Activated T-cell treated with anti-CD3 and anti-CD28 coated beads, Interleukin-2, amount 50 U/mL, for 72 hours (primary cell): ENCODE data around the gene POLL. TPM values are rescaled to one million over a fixed set of nuclear protein-coding genes. Genes with fewer than 3 reads are reported as not detected.

Source experiments
- ATAC-seq, 2 donors: fragments of 150-1000 bp; cut with Tn5 transposase; replicated peaks in 1 of 2; 2 replicates each; pipeline ENCODE4 v1.10.0; 2021; ENCODE audit warnings: moderate library complexity in 2 of 2, mild to moderate bottlenecking in 1 of 2
- DNase-seq, 2 donors: peaks; one replicate each; pipeline ENCODE4 v3.0.0; 2021 to 2022; ENCODE audit warnings: mixed read lengths in 1 of 2
- H3K27ac Mint-ChIP-seq: one replicate; pipeline ENCODE4 v1.8.0; 2022; ENCODE audit warnings: mild to moderate bottlenecking, moderate library complexity, mixed read lengths
- H3K27me3 Mint-ChIP-seq: one replicate; pipeline ENCODE4 v1.8.0; 2022; ENCODE audit warnings: low read depth, mixed read lengths
- H3K36me3 Mint-ChIP-seq, 2 donors: one replicate each; pipeline ENCODE4 v1.8.0; 2022; ENCODE audit warnings: mixed read lengths in 2 of 2, mild to moderate bottlenecking in 1 of 2; ENCODE audit not compliant: insufficient read depth in 2 of 2
- H3K4me1 Mint-ChIP-seq: one replicate; pipeline ENCODE4 v1.8.0; 2022; ENCODE audit warnings: low read depth, mixed read lengths
- H3K4me3 Mint-ChIP-seq, 2 donors: one replicate each; pipeline ENCODE4 v1.8.0; 2022; ENCODE audit warnings: mild to moderate bottlenecking in 2 of 2, mixed read lengths in 2 of 2, moderate library complexity in 2 of 2
- H3K9me3 Mint-ChIP-seq, 2 donors: one replicate each; pipeline ENCODE4 v1.8.0; 2022; ENCODE audit warnings: mixed read lengths in 2 of 2
- total RNA-seq, 2 donors: library from RNA; stranded (reverse); gene quantifications; one replicate each; pipeline ENCODE4 v1.2.3, GENCODE V29; 2022

POLL gene
- total RNA-seq, 2 donors from 2014 or later = 34.8 to 38.0 TPM

DNA sequence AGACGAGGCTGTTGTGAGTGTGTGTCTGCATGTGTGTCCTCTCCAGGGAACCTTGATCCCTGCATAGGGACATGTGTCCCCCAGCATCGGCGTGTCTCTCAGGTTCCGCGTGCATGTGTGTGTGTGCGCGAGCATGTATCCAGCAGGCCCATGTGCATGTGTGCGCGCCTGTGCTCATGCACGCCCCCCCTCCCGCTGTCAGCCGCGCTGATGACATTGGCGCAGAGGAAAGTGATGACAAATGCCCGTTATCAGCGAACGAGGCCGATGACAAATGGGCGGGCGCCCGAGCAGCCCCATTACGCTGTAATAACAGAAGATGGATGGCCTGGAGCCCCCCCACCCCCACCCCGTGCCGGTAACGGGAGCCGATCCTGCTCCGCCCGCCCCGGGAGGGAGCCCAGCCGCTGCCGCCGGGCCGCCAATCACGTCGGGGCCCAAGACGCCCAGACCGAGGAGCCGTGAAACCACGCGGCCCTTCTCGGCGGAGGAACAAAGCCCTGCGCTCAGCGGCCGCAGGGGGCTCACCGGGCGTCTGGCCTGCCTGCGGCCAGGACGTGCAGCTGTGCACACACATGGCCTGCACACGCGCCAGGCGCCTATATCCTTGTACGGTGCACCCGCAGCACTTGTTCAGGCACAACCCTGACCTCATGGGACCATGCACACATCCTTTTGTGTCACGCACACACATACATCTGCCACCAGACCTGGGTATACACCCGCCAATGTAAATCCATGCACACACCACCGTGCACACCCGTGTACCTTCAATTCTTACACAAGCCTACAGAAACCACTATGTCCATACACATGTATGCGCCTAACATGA lies 21.5 kb downstream of the POLL start:
- peak overlapping the region; percentile 14 to 49 for H3K4me3 Mint-ChIP-seq
- H3K36me3 Mint-ChIP-seq = no peaks in the 10 kb centered on the region
- no peaks in the 10 kb centered on the region for H3K9me3 Mint-ChIP-seq
- ATAC-seq (peak in 1 of 2 donors; percentile 3), DNase-seq (no peak)
- peaks cover 20% of the 10 kb centered on the region for H3K4me1 Mint-ChIP-seq
- H3K27ac Mint-ChIP-seq = no peak overlapping the region
- peaks cover 60% of the 10 kb centered on the region for H3K27me3 Mint-ChIP-seq

DNA sequence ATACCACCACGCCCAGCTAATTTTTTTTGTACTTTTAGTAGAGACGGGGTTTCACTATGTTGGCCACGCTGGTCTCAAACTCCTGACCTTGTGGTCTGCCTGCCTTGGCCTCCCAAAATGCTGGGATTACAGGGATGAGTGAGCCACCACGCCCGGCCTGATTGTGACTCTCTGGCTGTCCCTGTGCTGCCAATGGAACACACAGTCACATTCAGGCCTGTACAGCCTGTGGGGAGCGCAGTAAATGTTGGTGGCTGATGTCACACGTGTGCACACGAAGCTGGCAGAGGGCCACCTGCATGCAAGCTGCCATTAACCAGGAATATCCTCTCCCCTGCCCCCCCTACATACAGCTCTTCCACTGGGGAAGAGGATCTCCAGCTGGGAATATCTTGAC lies 22.1 kb downstream of the POLL start:
- Mint-ChIP-seq H3K36me3 (no peaks in the 10 kb centered on the region), H3K4me1 (peaks cover 20% of the 10 kb centered on the region), H3K27ac (no peak overlapping the region), H3K9me3 (no peaks in the 10 kb centered on the region), H3K27me3 (peaks cover 60% of the 10 kb centered on the region), H3K4me3 (no peak overlapping the region)
- DNase-seq (no peak), ATAC-seq (no peak)

DNA sequence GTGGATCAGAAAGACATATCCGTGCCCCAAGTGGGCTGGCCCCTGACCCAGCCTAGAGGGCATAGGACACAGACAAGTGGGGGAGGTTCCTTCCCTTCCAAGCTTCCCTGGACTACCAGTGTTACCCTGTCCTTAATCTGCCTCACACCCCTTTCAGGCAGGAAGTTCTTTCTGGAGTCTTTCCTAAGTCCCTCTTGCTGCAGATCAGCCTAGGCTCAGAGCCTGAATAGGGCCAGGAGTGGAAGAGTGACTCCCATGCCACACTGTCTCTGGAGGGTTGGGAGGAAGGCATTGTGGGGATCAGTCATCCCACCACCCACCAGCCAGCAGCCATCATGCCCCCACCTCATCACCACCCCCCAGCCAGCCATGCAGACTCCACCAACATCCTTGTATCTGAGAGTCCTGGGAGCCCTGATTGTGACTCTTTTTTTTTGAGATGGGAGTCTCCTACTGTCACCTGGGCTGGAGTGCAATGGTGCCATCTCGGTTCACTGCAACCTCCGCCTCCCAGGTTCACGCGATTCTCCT lies 22.6 kb downstream of the POLL start:
- Mint-ChIP-seq H3K36me3 (no peaks in the 10 kb centered on the region), H3K27ac (no peak overlapping the region), H3K4me3 (no peak overlapping the region), H3K4me1 (peaks cover 20% of the 10 kb centered on the region), H3K27me3 (peaks cover 60% of the 10 kb centered on the region), H3K9me3 (no peaks in the 10 kb centered on the region)
- DNase-seq (no peak), ATAC-seq (no peak)

DNA sequence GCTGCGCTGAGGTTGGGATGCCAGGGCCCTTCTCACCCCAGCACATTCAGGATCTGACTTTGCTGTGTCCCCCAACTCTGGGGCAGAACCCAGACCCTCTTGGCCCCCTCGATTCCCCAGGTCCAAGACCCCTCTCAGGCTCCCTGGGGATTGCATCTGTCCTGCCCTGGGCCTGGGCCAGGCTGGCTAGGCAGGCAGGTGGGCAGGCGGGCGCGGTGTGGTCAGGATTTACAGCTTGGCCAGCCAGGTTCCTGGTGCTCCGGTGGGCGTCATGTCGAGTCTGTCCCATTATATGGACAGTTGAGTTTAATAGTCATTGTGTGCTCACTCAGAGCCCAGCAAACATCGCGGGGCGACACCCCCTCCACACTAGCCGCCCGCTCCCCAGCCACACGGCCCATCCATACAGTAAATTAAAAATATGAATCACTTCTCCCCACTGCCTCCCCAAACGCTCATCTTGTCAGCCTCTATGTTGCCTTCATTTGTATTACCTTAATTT lies 23.5 kb downstream of the POLL start:
- Mint-ChIP-seq H3K4me1 (peaks cover 15% of the 10 kb centered on the region), H3K36me3 (no peaks in the 10 kb centered on the region), H3K9me3 (no peaks in the 10 kb centered on the region), H3K27ac (no peak overlapping the region), H3K4me3 (no peak overlapping the region), H3K27me3 (peaks cover 56% of the 10 kb centered on the region)
- DNase-seq = no peak
- ATAC-seq = no peak

DNA sequence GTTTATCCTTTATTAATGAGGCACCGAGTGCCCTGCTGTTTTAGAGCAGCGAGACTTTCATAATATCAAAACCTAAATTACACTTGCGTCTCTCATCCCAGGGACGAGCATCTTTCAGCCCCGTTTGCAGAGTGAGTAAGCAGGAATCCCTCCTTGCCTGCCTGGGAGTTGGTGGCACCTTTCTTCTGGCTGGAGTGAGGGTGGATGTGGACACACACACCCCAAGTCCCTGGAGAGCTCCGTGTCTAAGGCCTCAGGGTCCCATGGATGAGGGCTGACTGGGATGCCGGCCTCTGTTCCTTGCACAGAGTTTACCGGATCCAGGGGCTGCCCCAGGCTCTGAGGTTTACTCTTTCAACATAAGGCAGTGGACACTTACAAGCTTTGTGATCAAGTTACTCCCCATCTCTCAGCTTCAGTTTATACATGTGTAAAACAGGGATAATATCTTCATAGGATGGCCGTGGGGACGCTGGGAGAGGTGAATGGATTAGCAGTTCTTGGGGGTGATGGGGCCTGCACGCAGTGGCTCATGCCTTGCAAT lies 24.5 kb downstream of the POLL start:
- H3K27me3 Mint-ChIP-seq = peaks cover 47% of the 10 kb centered on the region
- peaks cover 20% of the 10 kb centered on the region for H3K4me1 Mint-ChIP-seq
- H3K4me3 Mint-ChIP-seq = no peak overlapping the region
- no peaks in the 10 kb centered on the region for H3K9me3 Mint-ChIP-seq
- H3K27ac Mint-ChIP-seq = no peak overlapping the region
- DNase-seq = no peak
- no peak for ATAC-seq
- H3K36me3 Mint-ChIP-seq = no peaks in the 10 kb centered on the region

DNA sequence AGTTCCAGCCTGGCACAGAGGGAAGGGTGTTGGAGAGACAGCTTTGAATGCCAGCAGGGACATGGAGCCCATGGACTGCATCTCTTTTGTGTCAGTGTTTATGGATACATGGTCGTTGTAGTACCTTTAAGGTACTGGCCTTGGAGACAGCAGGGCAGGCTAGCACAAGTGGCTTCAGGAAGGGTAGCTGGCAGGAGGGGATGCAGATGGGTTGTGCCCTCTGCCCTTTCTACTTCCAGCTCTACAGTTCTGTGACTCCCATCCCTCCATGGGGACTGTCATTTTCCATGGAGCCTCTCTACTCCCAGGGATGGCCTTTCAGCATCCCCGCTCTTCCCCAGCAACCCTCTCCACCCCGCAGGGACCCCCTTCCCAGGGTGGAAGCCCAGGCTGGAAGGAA lies 25.1 kb downstream of the POLL start:
- no peaks in the 10 kb centered on the region for H3K36me3 Mint-ChIP-seq
- DNase-seq (no peak), ATAC-seq (no peak)
- H3K27ac Mint-ChIP-seq = no peak overlapping the region
- H3K4me1 Mint-ChIP-seq = peaks cover 26% of the 10 kb centered on the region
- H3K4me3 Mint-ChIP-seq = no peak overlapping the region
- H3K9me3 Mint-ChIP-seq = no peaks in the 10 kb centered on the region
- peaks cover 41% of the 10 kb centered on the region for H3K27me3 Mint-ChIP-seq

DNA sequence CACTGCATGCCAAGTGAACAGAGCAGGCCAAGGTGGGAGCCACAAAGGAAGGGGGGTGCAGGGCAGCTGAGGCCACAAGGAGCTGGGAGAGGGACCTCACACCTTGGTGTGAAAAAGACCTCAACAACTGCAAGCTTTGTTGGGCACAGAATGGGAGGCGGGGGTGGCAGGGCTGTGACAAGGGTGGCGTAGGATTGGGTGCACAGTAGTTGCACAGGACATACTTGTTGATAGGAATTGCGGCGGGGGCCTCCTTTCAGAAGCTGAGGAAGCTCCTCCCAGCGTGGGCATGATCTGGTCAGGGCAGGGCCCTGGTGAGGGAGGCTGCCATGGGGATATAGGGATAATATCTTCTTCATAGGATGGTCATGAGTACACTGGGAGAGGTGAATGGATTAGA lies 25.8 kb downstream of the POLL start:
- Mint-ChIP-seq H3K27ac (no peak overlapping the region), H3K4me3 (no peak overlapping the region), H3K36me3 (no peaks in the 10 kb centered on the region), H3K4me1 (peaks cover 29% of the 10 kb centered on the region), H3K27me3 (peaks cover 33% of the 10 kb centered on the region), H3K9me3 (no peaks in the 10 kb centered on the region)
- no peak for ATAC-seq
- no peak for DNase-seq

DNA sequence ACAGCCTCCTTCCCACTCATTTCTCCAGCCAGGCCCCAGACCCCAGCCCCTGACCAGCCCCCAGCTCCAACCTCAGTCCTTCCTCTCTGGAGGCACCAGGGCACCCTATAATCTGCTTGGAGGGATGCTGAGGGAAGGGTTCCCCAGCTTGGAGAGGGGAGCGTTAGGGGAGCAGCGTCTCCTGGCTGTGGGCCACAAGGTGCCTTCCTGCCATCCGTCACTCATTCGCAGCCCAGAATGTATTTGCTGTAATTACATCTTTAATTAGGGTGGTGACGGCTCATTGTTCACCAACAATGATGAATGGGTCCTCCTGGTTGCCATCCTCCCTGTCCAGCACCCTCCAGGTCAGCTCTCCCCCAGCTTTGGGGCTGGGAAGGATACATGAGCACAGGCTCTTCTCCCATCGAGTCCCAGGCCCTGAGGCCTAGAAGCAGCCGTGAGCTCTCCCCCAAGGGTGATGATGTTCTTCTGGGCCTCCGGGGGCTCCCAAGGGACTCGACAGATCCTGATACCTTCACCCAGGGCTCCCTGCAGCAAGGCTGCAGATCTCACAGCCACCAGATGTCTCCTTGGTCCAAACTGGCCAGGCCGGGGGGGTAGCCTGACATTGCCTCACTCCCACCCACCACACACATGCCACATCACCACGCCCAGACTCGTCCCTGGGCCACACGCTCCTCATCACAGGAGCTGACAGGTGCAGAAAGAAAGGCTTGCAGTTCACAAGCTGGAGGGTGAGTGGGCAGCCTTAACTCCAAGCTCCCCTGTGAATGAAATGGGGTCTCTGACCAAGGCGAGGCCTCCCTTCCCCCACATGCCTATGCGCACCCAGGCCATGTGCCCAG lies 26.8 kb downstream of the POLL start:
- Mint-ChIP-seq H3K4me3 (no peak overlapping the region), H3K27ac (no peak overlapping the region), H3K9me3 (no peaks in the 10 kb centered on the region), H3K27me3 (peaks cover 24% of the 10 kb centered on the region), H3K4me1 (peaks cover 21% of the 10 kb centered on the region), H3K36me3 (no peaks in the 10 kb centered on the region)
- no peak for ATAC-seq
- DNase-seq = no peak

DNA sequence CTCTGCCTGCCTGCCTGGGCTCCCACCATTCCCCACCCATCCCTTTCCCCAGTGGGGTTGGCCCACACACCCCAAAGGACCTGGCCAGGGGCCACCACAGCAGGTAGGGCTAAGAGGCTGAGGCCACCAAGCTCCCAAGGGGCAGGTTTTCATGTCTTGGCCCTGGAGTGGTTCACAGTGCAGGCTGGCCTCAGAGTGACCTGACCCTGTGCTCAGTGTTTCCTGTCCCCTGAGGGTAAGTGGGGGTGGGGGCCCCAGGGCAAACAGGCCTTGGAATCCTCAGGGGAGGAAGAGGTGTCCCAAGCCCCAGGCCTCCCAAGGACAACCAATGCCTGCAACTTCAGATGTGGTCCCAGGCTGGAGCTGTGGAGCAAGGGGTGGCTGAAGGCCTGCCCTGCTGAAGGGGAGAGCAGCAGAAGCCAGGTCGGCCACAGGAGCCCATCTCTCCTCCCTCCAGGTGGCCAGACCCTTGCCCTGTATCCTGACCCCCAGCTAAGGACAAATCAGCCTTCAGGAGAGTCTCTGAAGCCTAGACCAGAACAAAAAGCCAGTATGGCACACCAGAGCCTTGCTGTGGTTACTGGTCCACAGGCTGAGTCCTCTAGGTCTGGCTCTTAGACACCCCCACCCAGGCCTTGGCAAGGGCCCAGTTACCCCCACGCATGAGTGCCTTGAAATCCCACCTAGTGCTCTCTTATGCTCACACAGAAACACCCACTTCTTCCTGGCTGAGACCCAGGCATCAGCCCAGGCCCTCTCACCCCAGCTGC lies 27.6 kb downstream of the POLL start:
- peaks cover 16% of the 10 kb centered on the region for H3K27me3 Mint-ChIP-seq
- H3K4me1 Mint-ChIP-seq = peaks cover 18% of the 10 kb centered on the region
- no peaks in the 10 kb centered on the region for H3K9me3 Mint-ChIP-seq
- H3K4me3 Mint-ChIP-seq = no peak overlapping the region
- H3K36me3 Mint-ChIP-seq = no peaks in the 10 kb centered on the region
- DNase-seq (no peak), ATAC-seq (no peak)
- no peak overlapping the region for H3K27ac Mint-ChIP-seq

DNA sequence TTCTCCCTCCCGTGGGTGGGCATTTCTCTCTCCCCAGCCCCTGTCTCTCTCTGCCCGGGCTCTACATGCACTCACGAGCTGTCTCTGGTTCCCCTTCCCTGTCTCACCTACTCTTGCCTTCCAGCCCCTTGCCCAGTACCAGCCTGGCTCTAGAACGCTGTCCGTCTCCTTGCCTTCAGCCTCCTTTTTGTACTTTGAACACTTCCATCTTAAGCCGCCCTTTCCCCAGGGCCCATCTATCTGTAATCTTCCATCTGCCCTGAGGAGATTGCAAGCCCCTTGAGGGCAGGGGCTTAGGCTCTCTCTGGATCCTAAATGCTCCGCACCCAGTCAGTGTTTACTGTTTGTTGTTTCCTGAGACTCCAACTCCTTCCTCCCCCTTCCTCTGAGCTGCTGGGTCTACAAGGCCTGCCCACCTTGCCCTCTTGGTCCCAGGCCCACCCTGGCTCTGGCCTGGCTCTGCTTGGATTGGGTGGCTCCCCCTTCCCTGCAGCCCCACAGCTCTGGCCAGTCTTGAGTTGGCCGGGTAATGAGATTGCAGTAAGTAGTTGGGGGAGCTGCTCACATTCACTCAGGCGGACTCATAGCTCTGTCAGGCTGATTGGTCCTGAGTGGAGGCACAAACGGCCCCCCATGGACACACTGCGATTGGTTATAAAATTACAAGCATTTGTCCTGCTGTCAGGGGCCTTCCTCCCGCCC lies 28.3 kb downstream of the POLL start:
- H3K4me1 Mint-ChIP-seq = peaks cover 18% of the 10 kb centered on the region
- DNase-seq (no peak), ATAC-seq (no peak)
- H3K4me3 Mint-ChIP-seq = no peak overlapping the region
- H3K9me3 Mint-ChIP-seq = no peaks in the 10 kb centered on the region
- peaks cover 8% of the 10 kb centered on the region for H3K27me3 Mint-ChIP-seq
- no peaks in the 10 kb centered on the region for H3K36me3 Mint-ChIP-seq
- H3K27ac Mint-ChIP-seq = no peak overlapping the region

DNA sequence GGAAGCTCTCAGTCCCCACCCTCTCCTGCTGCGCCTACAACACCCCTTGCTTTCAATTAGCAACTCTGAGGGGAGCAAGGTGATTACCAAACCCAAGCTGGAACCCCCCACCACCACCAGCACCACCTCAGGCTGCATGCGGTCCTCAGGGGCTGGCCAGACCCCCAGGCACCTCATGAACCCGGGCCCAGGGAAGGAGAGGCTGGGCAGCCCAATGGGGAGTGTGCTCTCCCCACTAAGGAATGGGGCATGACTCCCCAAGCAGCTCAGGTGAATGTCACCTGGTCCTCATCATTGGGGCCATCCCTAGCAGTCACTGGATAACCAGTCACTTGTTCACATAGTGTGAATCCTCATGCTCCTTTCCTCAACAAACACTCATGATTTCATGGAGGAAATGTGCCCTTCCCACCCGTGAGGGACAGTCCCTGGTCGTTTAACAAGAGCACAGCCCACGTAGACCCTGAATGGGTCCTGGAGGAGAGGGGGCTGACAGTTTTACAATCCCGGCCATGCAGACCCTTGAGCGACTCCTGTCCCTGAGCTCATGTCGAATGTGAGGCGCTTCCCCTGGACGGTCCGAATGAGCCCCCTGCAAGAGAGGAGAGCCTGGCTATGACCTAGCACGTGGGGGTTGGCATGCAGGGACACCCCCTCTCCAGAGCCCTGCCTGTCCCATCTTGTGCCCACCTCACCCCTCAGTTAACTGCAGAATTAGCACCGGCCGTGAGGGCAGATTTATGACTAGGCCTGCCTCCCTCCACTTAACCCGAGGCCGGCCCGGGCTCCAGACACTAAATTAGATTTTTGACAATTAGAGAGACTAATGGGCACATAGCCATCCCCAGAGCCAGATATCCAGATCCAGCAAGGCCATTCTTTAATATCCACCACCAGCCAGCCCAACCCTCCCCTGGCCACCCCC lies 29.1 kb downstream of the POLL start:
- Mint-ChIP-seq H3K4me1 (peaks cover 18% of the 10 kb centered on the region), H3K4me3 (no peak overlapping the region), H3K27ac (no peak overlapping the region), H3K36me3 (no peaks in the 10 kb centered on the region), H3K9me3 (no peaks in the 10 kb centered on the region), H3K27me3 (peaks cover 4% of the 10 kb centered on the region)
- ATAC-seq (no peak), DNase-seq (no peak)
